GM23338 (cell line): ENCODE results near the gene HSD11B1L. TPM values are rescaled to one million over a fixed set of nuclear protein-coding genes. Genes with fewer than 3 reads are reported as not detected.

Experiments used
- ATAC-seq: fragments of 200-7000 bp; cut with Tn5 transposase; 3 replicates; pipeline ENCODE4 v1.9.1; 2020
- DNase-seq: peaks from one replicate; pipeline ENCODE4 v3.0.0-alpha.2; 2015; ENCODE audit warnings: low spot score
- H2AFZ ChIP-seq: fragments of 200-600 bp; sonication (generic); 2 replicates; pipeline ENCODE4 v1.8.0; 2016; ENCODE audit warnings: antibody characterized with exemption, mild to moderate bottlenecking, moderate library complexity
- H3F3A ChIP-seq: fragments of 200-600 bp; sonication (generic); replicated peaks from 2 replicates; pipeline ENCODE4 v1.8.0; 2017; ENCODE audit warnings: antibody characterized with exemption, mixed run types, low read depth
- H3K27ac ChIP-seq: fragments of 200-600 bp; sonication (generic); 2 replicates; pipeline ENCODE4 v1.6.1; 2016; ENCODE audit warnings: low read depth
- H3K27me3 ChIP-seq: fragments of 200-600 bp; sonication (generic); 2 replicates; pipeline ENCODE4 v1.8.0; 2016; ENCODE audit warnings: mild to moderate bottlenecking, mixed run types, moderate library complexity; ENCODE audit not compliant: insufficient read depth
- H3K36me3 ChIP-seq: fragments of 200-600 bp; sonication (generic); 2 replicates; pipeline ENCODE4 v1.8.0; 2016; ENCODE audit warnings: mild to moderate bottlenecking; ENCODE audit not compliant: insufficient read depth
- H3K4me1 ChIP-seq: fragments of 200-600 bp; sonication (generic); 2 replicates; pipeline ENCODE4 v1.8.0; 2016; ENCODE audit warnings: mild to moderate bottlenecking, moderate library complexity; ENCODE audit not compliant: insufficient read depth
- H3K4me2 ChIP-seq: fragments of 200-600 bp; sonication (generic); 2 replicates; pipeline ENCODE4 v1.7.1; 2017; ENCODE audit warnings: mixed run types
- H3K4me3 ChIP-seq: fragments of 200-600 bp; sonication (generic); 2 replicates; pipeline ENCODE4 v1.6.1; 2016; ENCODE audit warnings: mixed run types
- H3K79me2 ChIP-seq: fragments of 200-600 bp; sonication (generic); replicated peaks from 2 replicates; pipeline ENCODE4 v1.8.0; 2017; ENCODE audit warnings: mild to moderate bottlenecking; ENCODE audit not compliant: insufficient read depth
- H3K9me2 ChIP-seq: fragments of 200-600 bp; sonication (generic); 2 replicates; pipeline ENCODE4 v1.8.0; 2017; ENCODE audit not compliant: insufficient read depth
- H4K20me1 ChIP-seq: fragments of 200-600 bp; sonication (generic); replicated peaks from 2 replicates; pipeline ENCODE4 v1.8.0; 2017; ENCODE audit warnings: mild to moderate bottlenecking; ENCODE audit not compliant: insufficient read depth
- H3K27ac Mint-ChIP-seq: 2 replicates; pipeline ENCODE4 v1.8.0; 2020; ENCODE audit warnings: inconsistent platforms, mild to moderate bottlenecking, moderate library complexity, mixed read lengths
- H3K27me3 Mint-ChIP-seq: 3 replicates; pipeline ENCODE4 v1.8.0; 2022; ENCODE audit warnings: low read depth, mild to moderate bottlenecking, moderate library complexity, mixed read lengths, inconsistent platforms; ENCODE audit not compliant: insufficient read depth, poor library complexity
- H3K36me3 Mint-ChIP-seq: 3 replicates; pipeline ENCODE4 v1.8.0; 2021; ENCODE audit warnings: low read depth, mild to moderate bottlenecking, inconsistent platforms, moderate library complexity, mixed read lengths
- H3K4me1 Mint-ChIP-seq: 3 replicates; pipeline ENCODE4 v1.8.0; 2020; ENCODE audit warnings: mild to moderate bottlenecking, inconsistent platforms, mixed read lengths
- H3K4me3 Mint-ChIP-seq: 3 replicates; pipeline ENCODE4 v1.8.0; 2021; ENCODE audit warnings: moderate library complexity, mild to moderate bottlenecking, inconsistent platforms, mixed read lengths
- H3K9me3 Mint-ChIP-seq: 3 replicates; pipeline ENCODE4 v1.8.0; 2020; ENCODE audit warnings: moderate library complexity, mild to moderate bottlenecking, inconsistent platforms, mixed read lengths
- CREB1 ChIP-seq: fragments of 250-450 bp; sonication (Bioruptor Pico); IDR thresholded peaks from 2 replicates; pipeline ENCODE4 v1.5.0; 2020; ENCODE audit warnings: low read depth, mild to moderate bottlenecking, moderate library complexity
- CTCF ChIP-seq, 2 experiments: fragments of 200-600 bp in 1 of 2; sonication (generic) in 1 of 2; conservative IDR thresholded peaks; 2 replicates each; pipeline versions ENCODE4 v1.5.1 to v1.6.1; 2016 to 2017; ENCODE audit warnings: antibody characterized with exemption in 2 of 2, low read depth in 2 of 2, mild to moderate bottlenecking in 2 of 2, moderate library complexity in 1 of 2
- ETS1 ChIP-seq: IDR thresholded peaks from 2 replicates; pipeline ENCODE4 v1.6.1; 2016; ENCODE audit warnings: antibody characterized with exemption
- EZH2 ChIP-seq: fragments of 200-600 bp; sonication (generic); IDR thresholded peaks from one replicate; pipeline ENCODE4 v1.8.0; 2017; ENCODE audit warnings: antibody characterized with exemption, mild to moderate bottlenecking, low read depth; ENCODE audit not compliant: unreplicated experiment
- EZH2phosphoT487 ChIP-seq: fragments of 200-600 bp; sonication (generic); IDR thresholded peaks from one replicate; pipeline ENCODE4 v1.8.1; 2018; ENCODE audit warnings: antibody characterized with exemption; ENCODE audit not compliant: unreplicated experiment
- JUNB ChIP-seq: IDR thresholded peaks from one replicate; pipeline ENCODE4 v1.6.1; 2016; ENCODE audit warnings: antibody characterized with exemption; ENCODE audit not compliant: unreplicated experiment
- NANOG ChIP-seq: IDR thresholded peaks from 2 replicates; pipeline ENCODE4 v1.6.1; 2016; ENCODE audit warnings: antibody characterized with exemption, borderline replicate concordance
- POLR2AphosphoS5 ChIP-seq: IDR thresholded peaks from 2 replicates; pipeline ENCODE4 v1.6.1; 2016; ENCODE audit warnings: antibody characterized with exemption, low read depth
- REST ChIP-seq: IDR thresholded peaks from one replicate; pipeline ENCODE4 v1.6.1; 2018; ENCODE audit warnings: antibody characterized with exemption; ENCODE audit not compliant: unreplicated experiment
- STAT1 ChIP-seq: IDR thresholded peaks from one replicate; pipeline ENCODE4 v1.6.1; 2016; ENCODE audit warnings: antibody characterized with exemption; ENCODE audit not compliant: unreplicated experiment
- ZNF114 ChIP-seq: fragments of 250-450 bp; sonication (Bioruptor Pico); IDR thresholded peaks from 2 replicates; pipeline ENCODE4 v1.5.0; 2020; ENCODE audit warnings: mild to moderate bottlenecking, moderate library complexity
- ZNF331 ChIP-seq: fragments of 250-450 bp; sonication (Bioruptor Pico); IDR thresholded peaks from 2 replicates; pipeline ENCODE4 v1.5.0; 2020; ENCODE audit warnings: low read depth, mild to moderate bottlenecking, moderate library complexity
- ZNF462 ChIP-seq: fragments of 250-450 bp; sonication (Bioruptor Pico); IDR thresholded peaks from 2 replicates; pipeline ENCODE4 v1.5.0; 2020; ENCODE audit warnings: mild to moderate bottlenecking, moderate library complexity
- polyA plus RNA-seq: library from polyadenylated mRNA; unstranded; fragments of >200 nt; fragmentation: Nextera tagmentation; extraction: Ambion mirVana; gene quantifications from 2 replicates; pipeline ENCODE4 v1.2.1, GENCODE V29; 2016
- total RNA-seq: library from RNA; depleted of rRNA; stranded (reverse); fragments of >200 nt; shearing (Covaris generic); gene quantifications from 2 replicates; pipeline ENCODE4 v1.2.3, GENCODE V29; 2014

The HSD11B1L gene
- total and polyA plus RNA-seq, 2 experiments from 2014 or later = 12.9 to 18.4 TPM

GRCh38 chr19:5679289-5680083 lies 1.3 kb upstream of the HSD11B1L start:
- peak overlapping the region; percentile 99 for H2AFZ ChIP-seq

More at GRCh38 chr19:5679289-5680083, 1.3 kb upstream of the HSD11B1L start:
- Histone ChIP-seq H3K27ac (no peak overlapping the region), H4K20me1 (no peaks in the 10 kb centered on the region; the same call in none of the 2 replicates), H3K9me2 (peaks cover 7% of the 10 kb centered on the region), H3K4me2 (peak overlapping the region; percentile 95), H3K79me2 (no peaks in the 10 kb centered on the region), H3K36me3 (no peaks in the 10 kb centered on the region), H3K27me3 (no peaks in the 10 kb centered on the region), H3K4me1 (no peaks in the 10 kb centered on the region; the same call in 1 of the 2 replicates), H3K4me3 (peak overlapping the region; percentile 89), H3F3A (0 out of 2 replicates have a peak, but pooled peaks cover 4% of the 10 kb centered on the region)
- no peaks in the 10 kb centered on the region; the same call in 1 of the 3 replicates for H3K36me3 Mint-ChIP-seq
- H3K9me3 Mint-ChIP-seq = no peaks in the 10 kb centered on the region
- DNase-seq (no peak), ATAC-seq (peak; percentile 1; the same call in 2 of the 3 replicates)
- H3K27me3 Mint-ChIP-seq = peaks cover 31% of the 10 kb centered on the region
- no peak for TF ChIP-seq POLR2AphosphoS5
- TF ChIP-seq ZNF462 (CRISPR knock-in tag) = no peak
- no peak for TF ChIP-seq CTCF (conservative IDR thresholded peaks at IDR 0.05; ENCODE audit: low read depth in 2 of 2)
- TF ChIP-seq REST = no peak
- no peak for TF ChIP-seq ETS1
- TF ChIP-seq EZH2 = no peak
- TF ChIP-seq STAT1 = no peak
- TF ChIP-seq ZNF114 (CRISPR knock-in tag) = no peak
- no peak for TF ChIP-seq JUNB
- TF ChIP-seq NANOG = no peak
- TF ChIP-seq ZNF331 (CRISPR knock-in tag) = no peak
- TF ChIP-seq CREB1 (CRISPR knock-in tag) = no peak
- TF ChIP-seq EZH2phosphoT487 = no peak
- peaks cover 17% of the 10 kb centered on the region for H3K4me1 Mint-ChIP-seq
- peak overlapping the region; percentile 92 for H3K27ac Mint-ChIP-seq
- H3K4me3 Mint-ChIP-seq = peak overlapping the region; percentile 98
